Activated effector memory CD4-positive, alpha-beta T cell treated with anti-CD3 and anti-CD28 coated beads, Interleukin-2, amount 50 U/mL, for 16 hours (primary cell): Measurements from ENCODE around the gene PCDHAC1.
A peak's percentile ranks its signal among the peaks of the same experiment; 100 is the strongest.
"Not testable (repeated sequence)": the region's sequence is repeated elsewhere in the genome, so short reads cannot be mapped to it uniquely, and the experiment has no call there.

ENCODE experiments used
- DNase-seq: peaks from one replicate; pipeline ENCODE4 v3.0.0-alpha.2; 2020

Gene PCDHAC1, protein sequence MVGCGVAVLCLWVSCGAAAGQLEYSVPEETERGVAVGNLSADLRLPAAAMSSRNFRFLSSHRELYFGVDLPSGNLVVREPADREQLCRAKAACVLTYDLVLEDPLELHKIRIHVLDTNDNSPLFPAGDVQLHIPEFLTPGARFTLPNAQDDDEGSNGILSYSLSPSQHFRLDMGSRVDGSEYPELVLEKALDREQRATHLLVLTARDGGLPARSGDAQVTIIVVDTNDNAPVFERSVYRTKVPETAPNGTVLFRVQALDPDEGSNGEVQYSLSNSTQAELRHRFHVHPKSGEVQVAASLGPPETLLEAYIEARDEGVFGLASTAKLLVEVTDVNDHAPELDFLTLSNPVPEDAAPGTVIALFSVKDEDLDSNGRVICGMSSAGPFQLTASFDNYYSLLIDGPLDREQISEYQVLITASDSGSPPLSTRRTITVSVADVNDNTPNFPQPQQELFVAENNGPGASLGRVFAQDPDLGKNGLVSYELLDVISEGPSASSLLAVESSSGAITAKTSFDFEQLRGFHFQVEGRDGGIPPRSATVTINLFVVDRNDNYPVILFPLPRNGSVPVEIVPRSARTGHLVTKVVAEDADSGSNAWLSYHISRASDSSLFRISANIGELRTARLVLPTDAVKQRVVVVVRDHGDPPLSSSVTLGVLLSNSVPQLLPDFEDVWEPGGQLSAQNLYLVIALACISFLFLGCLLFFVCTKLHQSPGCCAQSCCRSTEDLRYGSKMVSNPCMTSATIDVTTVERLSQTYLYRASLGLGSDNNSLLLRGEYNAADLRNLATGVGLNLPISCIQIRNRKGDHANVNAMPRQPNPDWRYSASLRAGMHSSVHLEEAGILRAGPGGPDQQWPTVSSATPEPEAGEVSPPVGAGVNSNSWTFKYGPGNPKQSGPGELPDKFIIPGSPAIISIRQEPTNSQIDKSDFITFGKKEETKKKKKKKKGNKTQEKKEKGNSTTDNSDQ

DNA sequence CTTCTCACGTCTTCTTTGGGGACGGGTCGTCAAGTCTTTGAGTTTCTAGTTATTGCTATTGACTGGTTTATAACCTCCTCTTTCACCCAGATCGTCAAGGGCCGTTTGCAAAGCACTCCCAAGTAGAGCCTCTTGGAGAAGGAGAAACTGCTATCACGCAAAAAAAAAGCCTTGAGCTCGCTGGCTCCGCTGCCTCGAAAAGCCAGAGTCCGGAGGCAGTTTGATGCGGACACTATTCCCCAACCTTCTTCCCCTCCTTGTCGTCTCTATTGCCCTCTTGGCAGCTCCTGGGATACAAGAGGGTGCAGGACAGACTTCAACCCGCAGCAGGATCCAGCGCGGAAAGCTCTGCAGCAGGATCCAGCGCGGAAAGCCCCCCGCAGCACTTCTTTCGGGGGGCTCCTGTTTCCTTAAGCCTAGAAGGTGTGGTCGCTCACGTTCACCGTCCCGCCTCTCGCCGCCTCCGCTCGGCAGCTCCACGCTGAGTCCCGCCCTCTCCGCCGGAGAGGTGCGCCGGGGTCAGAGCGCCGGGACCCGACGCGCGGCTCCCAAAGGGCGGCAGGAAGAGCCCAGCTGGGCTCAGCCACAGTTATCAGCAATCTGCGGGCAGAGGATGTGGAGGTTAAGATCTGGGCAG is at the start of gene PCDHAC1:
Gene PCDHAC1, plus strand, starts transcription at position 494 of the 637 bp plus-strand sequence. CDS start 594 bp downstream, outside the sequence.
- no peak for DNase-seq

- not testable (repeated sequence) for DNase-seq
These were observed 49.4 kb upstream of the PCDHAC1 start for GRCh38 chr5:140876541-140877261.

GRCh38 chr5:140877262-140877581 is 48.9 kb upstream of the PCDHAC1 start:
- no peak for DNase-seq

GRCh38 chr5:140881889-140882590 is 44.1 kb upstream of the PCDHAC1 start, which contains the start of gene PCDHA13:
Gene PCDHA13 (plus strand): TSS chr5:140882124. CDS start chr5:140882269, 145 bp downstream.
- DNase-seq, result no peak

GRCh38 chr5:140882591-140882899 is 43.6 kb upstream of the PCDHAC1 start:
- DNase-seq, result no peak

GRCh38 chr5:140883373-140883772 is 42.7 kb upstream of the PCDHAC1 start:
- DNase-seq, result no peak

GRCh38 chr5:140883927-140884697 is 42.0 kb upstream of the PCDHAC1 start:
- no peak for DNase-seq

DNA sequence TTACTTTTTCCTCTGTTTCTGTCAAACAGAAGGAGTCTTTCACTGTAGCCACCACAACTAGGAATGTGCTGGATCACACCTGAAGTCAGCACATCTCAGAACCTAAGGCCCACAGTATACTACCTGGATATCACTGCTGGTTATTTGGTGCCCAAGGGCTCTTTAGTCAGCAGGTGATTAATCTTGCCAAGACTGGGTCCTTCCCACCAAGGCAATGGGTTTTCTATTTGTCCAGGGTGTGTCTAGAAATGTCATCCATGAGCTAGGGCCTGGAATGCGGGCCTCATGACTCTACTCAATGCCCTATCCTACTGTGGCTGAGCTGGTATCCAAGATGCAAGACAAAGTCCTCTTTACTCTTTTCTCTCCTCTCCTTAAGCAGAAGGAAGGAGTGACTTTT is 9.8 kb upstream of the PCDHAC1 start:
- DNase-seq, result no peak

GRCh38 chr5:140923601-140924000 is 2.5 kb upstream of the PCDHAC1 start:
- DNase-seq, result no peak

- peak; percentile 66 for DNase-seq
These were observed 536 bp downstream of the PCDHAC1 start for GRCh38 chr5:140926443-140927227.

DNA sequence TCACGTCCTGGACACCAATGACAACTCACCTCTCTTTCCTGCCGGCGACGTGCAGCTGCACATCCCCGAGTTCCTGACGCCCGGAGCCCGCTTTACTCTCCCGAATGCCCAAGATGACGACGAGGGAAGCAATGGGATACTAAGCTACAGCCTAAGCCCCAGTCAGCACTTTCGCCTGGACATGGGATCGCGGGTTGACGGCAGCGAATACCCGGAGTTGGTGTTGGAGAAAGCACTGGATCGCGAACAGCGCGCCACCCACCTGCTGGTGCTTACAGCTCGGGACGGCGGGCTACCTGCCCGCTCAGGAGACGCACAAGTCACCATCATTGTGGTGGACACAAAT is 1.1 kb downstream of the PCDHAC1 start:
- DNase-seq, result no peak

- no peak for DNase-seq
These were observed 9.0 kb downstream of the PCDHAC1 start for GRCh38 chr5:140934964-140935606.

DNA sequence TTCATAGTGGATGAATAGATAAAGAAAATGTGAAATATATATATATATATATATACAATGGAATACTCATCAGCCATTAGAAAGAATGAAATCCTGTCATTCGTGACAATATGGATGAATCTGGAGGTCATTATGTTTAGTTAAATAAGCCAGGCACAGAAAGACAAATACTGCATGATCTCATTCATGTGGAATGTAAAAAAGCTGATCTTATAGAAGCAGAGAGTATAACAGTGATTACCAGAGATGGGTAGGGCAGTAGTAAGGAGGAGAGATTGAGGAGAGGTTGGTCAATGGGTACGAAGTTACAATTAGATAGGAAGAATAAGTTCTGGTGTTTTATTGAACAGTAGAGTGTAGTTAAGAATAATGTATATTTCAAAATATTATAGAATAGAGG is 20.5 kb downstream of the PCDHAC1 start:
- DNase-seq, result no peak

GRCh38 chr5:140951636-140952035 is 25.5 kb downstream of the PCDHAC1 start:
- DNase-seq, result no peak

DNA sequence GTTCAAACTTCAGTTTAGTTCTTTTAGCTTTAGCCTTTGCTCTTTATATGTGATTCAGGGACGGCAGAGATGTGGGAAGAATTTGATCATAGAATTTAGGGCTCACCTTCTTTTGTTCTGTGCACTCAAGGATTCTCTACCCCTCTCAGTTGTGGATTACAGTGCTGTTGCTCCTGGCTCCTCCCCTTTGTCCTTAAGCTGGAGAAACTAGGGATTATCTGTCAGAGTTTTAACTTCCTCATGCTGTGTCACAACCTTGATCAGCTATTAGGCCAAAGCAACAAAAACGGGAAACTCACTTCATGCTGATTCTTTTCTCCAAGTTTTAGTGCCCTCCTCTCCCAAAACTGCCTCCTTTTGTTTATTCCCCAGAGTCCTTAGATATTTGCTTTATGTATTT is 27.1 kb downstream of the PCDHAC1 start:
- DNase-seq, result no peak

DNA sequence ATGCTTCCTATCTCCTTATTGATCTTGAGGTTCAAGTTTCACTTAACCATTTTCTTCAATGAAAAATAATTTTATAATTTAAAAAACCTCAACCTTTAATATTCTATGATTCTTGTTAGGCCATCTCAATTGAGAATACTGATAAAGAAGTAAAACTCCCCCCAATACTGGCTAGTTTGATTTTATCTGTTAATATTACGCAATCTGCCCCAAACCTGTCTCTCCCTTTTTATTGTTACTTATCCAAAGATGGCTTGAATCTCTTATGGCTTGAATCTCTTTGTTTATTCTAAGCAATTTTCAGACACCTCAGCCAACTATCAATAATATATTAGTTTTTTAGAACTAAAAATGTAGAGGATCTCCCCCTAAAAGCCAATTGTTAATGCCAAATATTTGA is 36.1 kb downstream of the PCDHAC1 start:
- DNase-seq, result no peak

DNA sequence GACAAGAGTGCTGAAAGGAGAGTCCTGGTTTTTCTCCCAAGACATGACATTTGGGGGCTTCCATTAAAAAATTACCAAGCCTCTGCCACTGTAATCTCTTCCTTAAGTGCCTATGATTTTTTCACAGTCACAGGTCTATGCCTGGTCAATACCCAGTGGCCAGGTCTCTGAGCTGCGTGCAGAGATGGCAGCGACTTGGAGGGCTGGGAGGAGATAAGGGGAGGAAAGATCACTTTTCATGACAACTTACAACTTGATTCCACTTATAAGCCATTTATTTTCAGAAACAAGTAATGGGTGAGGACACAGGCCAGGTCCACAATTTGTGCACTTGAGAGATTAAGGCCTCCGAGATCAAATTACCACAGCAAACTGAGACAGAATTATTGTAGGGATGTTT is 38.3 kb downstream of the PCDHAC1 start:
- DNase-seq, result no peak

DNA sequence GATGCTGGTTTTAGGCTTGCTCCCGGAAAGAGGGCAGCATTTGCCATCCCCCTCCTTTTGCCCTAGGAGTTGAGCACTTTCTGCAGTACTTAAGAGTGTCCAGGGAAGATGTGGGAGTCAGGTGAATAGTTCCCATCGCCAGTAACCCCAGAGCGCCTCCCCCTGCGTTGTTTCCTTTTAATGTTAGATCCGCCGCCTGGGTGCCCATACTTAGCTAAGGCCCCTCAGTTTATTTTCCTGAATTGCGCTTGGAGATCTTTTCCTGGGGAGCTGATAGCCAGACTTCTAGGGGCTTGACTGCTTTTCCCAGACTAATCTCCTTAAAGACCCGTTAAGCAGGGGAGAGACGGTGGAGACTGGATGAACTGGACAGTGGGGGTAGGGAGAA is 39.8 kb downstream of the PCDHAC1 start:
- DNase-seq, result no peak

- no peak for DNase-seq
These were observed 40.5 kb downstream of the PCDHAC1 start, which contains the start of gene PCDHAC2 for GRCh38 chr5:140966293-140967225. Gene PCDHAC2 (plus strand): TSS chr5:140966476. CDS start chr5:140966767, 291 bp downstream.
